HG02588 (cell line): ENCODE data around the gene NME2.
"Not testable (repeated sequence)": the region's sequence is repeated elsewhere in the genome, so short reads cannot be mapped to it uniquely, and the experiment has no call there.

Experiments used
- ATAC-seq: cut with Tn5 transposase; IDR thresholded peaks from one replicate; pipeline ENCODE4 v1.9.1; 2021; ENCODE audit warnings: mild to moderate bottlenecking, moderate library complexity; ENCODE audit not compliant: unreplicated experiment

NME2 gene

DNA sequence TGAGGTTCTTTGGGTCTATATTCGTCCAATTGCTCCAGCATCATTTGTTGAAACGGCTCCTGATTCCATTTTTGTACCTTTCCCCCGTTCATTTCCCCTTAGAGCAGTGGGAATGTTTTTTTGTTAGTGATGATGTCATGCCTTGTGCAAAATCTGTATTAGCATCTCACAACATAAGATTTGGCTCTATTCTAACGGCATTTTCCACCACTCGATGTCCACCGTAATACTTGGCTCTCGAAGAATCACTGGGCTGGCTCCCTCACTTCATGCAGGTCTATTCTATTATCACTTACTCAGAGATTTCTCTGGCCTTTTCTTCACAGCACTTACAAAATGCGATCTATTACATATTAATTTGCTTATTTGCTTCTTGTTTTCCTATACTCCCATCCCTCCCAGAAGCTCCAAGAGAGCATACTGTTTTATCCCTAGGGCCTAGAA is 13.4 kb upstream of the NME2 start:
- no peak for ATAC-seq

DNA sequence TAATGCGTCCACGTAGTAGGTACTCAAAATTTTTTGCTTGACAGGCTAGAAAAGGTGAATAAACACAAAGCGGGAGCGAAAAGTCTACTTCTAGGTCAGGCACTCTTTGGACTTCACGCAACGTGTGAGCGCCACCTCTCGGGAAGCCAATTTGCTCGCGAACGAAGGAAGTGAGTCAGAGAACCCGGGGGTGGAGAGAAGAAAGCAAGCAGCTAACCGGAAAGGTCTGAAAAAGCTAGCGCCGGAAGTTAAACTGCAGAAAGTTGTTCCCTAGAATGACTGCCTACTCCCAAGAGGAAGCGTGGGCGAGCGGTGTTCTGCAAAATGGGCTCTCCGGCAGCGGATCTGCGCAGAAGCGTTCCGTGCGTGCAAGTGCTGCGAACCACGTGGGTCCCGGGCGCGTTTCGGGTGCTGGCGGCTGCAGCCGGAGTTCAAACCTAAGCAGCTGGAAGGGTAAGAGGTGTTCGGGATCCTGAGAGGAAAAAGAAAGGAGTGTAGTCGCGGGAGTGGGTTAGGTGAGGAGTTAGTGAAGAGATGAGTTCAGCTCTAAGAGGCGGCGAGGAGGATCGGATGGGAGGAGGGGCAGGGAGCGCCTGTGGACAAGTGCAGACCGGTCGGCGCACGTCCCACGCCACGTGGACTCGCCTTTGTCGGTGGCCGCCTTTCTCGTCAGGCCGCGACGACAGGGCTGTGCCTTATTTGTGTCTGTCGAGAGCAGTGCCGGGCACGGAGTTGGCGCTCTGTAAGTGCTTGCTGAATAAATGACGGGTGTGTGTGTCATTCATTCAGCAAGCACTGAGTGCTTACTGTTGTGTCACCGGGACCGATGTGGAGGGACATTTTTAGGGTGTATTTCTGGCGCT is 12.8 kb upstream of the NME2 start, which contains the start of gene NME1:
Gene NME1, plus strand, starts transcription at position 350 of the 863 bp plus-strand sequence. CDS start 2,096 bp downstream, outside the sequence.
- peak; percentile 87 for ATAC-seq

DNA sequence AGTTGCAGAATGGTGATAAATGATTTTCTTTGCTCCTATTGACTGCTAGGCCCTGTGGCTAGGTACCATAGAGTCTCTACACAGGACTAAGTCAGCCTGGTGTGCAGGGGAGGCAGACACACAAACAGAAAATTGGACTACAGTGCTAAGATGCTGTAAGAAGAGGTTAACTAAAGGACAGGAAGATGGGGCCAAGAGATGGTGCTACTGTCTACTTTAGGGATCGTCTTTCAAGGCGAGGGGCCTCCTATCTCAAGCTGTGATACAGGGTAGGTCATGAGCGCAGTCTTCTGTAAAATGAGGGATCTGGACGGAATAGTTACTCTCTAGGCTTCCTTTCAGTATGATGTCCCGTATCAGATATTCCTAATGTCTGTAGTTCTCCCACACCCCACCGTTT is 12.0 kb upstream of the NME2 start:
- no peak for ATAC-seq

DNA sequence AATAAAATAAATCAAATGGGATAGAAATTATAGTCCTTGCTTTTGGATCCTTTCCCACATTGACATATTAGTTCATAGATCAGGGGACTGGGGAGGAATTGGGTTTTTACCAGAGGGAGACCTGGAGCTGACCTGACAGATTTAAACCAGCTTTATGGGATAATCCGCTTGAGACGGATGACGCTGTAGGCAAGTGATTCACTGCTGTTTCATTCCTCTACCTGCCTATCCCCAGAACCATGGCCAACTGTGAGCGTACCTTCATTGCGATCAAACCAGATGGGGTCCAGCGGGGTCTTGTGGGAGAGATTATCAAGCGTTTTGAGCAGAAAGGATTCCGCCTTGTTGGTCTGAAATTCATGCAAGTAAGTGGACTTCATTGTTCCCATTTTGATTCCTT is 10.8 kb upstream of the NME2 start:
- no peak for ATAC-seq

- ATAC-seq: no peak
These were observed 6.6 kb upstream of the NME2 start for GRCh38 chr17:51159604-51160003.

DNA sequence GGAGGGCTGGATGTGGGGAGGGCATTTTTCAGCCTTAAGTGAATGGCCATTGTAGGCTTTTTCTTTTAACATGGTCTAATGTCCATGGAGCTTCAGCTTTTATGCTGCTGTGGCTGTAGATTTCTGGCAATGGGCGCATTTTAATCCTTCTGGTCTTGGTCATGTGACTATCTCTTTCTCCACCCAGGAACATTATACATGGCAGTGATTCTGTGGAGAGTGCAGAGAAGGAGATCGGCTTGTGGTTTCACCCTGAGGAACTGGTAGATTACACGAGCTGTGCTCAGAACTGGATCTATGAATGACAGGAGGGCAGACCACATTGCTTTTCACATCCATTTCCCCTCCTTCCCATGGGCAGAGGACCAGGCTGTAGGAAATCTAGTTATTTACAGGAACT is 4.7 kb upstream of the NME2 start:
- ATAC-seq: no peak

DNA sequence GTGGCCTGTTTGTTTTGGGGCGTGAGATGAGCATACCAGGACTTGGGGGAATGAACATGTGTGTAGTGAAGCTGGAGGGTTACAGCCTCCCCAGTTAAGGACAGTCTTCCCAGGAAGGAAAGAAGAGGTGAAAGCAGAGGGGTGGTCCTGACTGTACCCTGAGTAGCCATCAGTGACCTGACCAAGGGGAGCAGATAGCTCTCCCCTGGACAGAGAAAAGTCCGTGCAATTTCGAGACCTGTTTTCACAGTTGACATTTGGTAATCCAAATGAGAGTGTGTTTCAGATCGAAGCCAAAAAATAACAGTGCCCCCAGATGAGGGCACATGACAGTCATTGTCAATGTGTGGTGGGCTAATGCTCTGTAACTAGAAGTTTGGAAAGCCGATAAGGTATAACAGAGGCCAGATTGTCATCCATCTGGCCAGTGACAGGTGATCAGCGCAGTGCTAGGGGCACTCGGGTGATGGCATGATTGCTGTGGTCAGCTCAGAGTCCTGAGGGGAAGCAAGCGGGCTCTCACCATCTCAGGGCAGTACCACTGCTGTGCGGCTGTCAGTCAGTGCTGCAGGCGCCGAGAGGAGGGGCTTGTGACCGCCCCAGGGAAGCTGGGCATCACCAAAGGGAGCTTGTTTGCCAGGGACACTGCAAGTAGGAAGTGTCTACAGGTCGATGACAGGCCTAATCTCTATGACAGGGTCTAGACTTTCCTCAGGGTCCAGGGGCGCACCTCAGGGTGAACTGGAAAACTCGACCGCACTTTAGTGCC is 1.1 kb upstream of the NME2 start:
- no peak for ATAC-seq

DNA sequence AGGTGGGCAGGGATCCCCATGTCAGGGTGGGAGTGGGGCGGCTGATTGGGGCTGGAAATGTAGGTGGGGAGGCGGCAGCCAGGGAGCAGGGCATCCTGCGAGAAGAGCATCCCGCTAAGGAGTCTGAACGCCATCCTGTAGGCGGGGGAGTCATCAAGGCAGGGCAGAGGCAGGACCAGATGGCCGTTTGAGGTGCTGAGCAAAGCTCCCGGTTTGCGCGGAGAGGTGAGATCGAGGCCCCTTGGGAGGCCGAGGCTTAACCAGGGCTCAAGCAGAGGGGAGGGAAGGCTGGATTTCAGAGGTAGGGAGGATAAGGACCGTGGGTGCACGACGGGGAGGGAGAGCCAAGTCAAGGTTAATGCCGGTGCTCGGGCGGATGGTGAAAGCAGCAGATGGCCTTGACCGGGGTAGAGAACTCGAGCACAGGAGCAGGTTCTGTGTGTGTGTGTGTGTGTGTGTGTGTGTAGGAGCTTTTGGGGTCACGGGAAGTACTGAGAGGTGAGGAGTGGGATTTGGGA is 472 bp upstream of the NME2 start:
- peak; percentile 20 for ATAC-seq

DNA sequence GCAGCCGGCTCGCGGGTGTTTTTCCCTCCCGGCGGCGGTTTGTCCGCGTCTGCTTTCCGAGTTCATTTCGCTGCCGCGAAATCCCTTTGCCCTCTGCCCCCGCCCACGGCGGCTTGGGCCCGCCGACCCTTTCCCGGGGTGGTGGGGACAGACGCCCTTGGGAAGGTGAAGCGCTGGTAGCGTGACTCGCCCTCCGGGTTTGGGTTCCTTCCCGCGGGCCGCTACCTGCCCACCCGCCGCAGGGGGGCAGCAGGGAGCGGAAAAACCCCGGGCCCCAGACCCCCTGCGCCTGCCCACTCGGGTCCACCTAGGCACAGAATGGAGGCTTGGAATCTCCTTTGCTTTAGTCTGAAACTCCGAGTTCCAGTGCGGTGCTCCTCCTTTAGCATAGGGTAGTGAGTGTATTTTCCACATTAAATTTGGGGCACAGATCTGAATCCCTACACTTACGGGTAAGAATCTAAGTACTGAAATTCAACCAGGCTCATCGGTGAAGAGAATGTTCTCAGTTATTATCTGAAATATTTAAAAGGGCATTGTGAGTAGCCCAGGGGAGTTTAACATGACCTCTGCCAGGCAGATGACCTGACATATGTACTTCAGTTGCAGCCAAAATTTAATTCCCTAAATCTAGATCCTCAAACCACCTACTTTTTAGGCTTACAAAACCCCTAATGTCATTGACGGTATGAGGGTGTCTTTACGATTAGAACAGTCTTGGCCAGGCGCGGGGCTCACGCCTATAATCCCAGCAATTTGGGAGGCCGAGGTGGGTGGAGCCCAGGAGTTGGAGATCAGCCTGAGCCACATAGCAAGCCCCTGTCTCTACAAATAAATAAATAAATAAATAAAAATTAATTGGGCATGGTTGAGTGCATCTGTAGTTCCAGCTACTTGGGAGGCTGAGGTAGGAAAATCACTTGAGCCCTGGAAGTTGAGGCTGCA is 1.0 kb downstream of the NME2 start:
- ATAC-seq: peak; percentile 39

- ATAC-seq: no peak
These were observed 3.1 kb downstream of the NME2 start for GRCh38 chr17:51169340-51169739.

GRCh38 chr17:51170736-51171135 is 4.5 kb downstream of the NME2 start:
- ATAC-seq: no peak

- not testable (repeated sequence) for ATAC-seq
These were observed 5.8 kb downstream of the NME2 start for GRCh38 chr17:51172030-51172429.

DNA sequence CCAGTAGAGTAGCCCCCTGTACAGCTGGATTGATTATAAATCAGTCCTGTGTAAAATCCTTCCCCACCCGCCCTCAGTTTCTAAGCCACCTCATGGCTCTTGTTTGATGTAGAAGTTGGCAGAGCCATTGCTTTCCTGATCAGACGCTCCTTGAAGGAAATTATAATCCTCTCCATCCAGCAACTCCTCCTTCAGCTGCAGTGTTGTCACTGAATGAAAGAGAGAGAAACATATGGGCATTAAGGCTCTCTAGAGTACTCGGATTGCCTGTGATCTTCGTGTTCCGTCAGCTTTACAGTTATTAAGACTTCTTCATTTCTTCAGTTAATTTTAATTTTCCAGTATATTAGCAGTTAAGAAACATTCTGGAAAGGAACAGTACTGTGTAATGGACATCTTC is 14.3 kb downstream of the NME2 start:
- no peak for ATAC-seq

DNA sequence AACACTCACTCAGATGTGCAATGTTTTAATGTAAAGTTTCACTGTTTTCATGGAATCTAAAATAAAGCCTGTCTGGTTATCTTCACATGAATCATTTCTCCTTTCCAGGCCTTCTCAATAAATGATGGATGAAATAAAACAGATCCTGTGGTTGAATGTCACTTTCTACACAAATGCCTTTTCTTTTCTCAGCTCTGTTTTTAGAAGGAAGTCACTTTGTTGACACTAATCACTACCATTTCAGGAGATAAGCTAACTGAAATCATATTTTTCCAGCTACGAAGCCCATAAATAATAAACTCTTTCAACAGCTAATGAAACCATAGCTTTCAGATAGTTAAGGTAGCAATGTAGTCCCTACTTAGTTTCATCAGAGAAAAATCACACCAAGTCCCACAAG is 17.9 kb downstream of the NME2 start:
- no peak for ATAC-seq

GRCh38 chr17:51185763-51186332 is 19.6 kb downstream of the NME2 start:
- ATAC-seq: no peak

- ATAC-seq: no peak
These were observed 22.1 kb downstream of the NME2 start for GRCh38 chr17:51188271-51188833.

- ATAC-seq: no peak
These were observed 23.0 kb downstream of the NME2 start for GRCh38 chr17:51189162-51189561.

- no peak for ATAC-seq
These were observed 23.4 kb downstream of the NME2 start for GRCh38 chr17:51189628-51190027.

DNA sequence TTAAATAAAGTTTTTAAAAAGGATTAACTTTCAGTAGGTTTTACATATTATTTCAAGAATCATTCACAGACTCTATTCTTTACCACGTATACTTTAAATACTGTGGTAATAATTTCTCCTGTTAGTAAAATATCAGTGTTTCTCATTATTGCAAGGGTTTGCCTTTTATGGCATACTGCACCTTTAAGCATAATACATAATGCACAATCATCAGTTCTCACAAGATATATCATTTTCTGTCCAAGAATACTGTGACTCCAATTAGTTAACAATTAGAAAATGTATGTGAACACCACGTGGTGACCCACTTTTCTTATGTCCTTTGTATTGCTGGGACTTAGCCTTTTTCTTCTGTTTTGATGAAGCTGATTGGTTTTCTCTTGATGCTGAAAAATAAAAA is 25.7 kb downstream of the NME2 start:
- no peak for ATAC-seq

- ATAC-seq: no peak
These were observed 31.5 kb downstream of the NME2 start for GRCh38 chr17:51197754-51198153.
